GM18868 (cell line): ENCODE results near the gene SLC12A4.
"Not testable (repeated sequence)": the region's sequence is repeated elsewhere in the genome, so short reads cannot be mapped to it uniquely, and the experiment has no call there.

Source experiments
- ATAC-seq: cut with Tn5 transposase; IDR thresholded peaks from one replicate; pipeline ENCODE4 v1.9.1; 2021; ENCODE audit warnings: mild to moderate bottlenecking, moderate library complexity; ENCODE audit not compliant: unreplicated experiment

Gene SLC12A4

DNA sequence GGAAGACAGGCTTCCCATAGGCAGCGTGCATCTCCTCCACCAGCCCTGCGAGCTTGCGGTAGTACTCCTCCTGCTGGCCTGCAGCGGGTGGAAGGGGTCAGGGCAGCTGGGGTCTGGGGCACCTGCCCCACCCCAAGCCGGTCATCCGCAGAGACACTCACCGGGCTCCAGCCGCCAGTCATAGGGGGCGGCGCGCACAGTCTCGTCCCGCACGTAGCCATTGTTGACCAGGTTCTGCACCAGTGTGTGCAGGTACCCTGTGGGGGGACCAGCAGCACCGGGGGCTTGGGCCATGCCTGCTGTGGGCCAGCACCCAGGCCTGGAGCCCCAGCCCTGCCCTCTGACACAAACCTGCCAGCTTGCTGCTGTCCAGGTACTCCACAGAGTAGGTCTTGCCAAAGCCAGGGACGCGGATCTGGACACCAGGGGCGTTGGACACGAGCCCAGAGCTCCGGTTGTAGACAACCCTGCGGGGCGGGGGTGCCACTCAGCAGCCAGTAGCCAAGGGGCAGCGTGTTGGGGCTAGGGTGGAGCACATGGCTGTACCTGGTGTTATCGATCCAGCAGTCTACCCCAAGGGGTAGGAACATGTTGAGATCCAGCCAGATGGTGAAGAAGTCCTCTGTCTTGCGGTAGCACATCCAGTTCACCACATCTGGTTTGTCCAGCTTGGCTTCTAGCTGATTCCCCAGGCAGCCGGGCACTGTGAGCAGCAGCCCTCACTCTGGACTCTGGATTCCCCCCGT is 25.8 kb downstream of the SLC12A4 start:
- ATAC-seq, result no peak

GRCh38 chr16:67942200-67942509 is 26.3 kb downstream of the SLC12A4 start:
- ATAC-seq, result no peak

DNA sequence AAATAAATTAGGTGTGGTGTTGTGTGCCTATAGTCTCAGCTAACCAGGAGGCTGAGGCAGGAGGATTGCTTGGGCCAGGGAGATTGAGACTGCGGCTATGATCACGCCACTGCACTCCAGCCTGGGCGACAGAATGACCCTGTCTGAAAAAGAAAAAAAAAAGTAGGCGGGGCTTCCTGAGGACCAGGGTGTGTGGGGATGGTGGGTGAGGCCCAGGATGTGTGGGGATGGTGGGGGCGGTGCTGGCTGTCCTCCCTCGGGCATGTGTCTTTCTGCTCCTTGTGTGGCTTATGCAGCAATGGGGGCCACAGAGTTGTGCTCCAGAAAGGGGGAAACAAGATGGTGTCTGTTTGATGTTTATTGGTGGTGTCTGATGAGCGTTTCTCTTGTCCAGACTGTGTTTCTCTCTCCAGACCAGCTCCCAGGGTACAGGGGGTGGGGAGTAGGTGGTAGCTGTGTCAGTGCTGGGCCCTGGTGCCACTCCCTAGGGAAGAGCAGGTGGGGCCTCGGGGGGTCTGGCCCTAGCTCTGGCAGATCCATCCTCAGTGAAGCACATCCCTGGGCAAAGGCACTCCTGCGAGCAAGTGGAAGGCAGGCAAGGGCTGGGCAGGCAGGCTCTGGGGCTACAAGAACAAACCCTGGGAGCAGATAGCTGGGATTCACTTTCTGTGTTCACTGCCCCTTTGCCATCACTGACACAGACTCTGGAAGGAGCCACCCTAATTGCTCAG is 26.8 kb downstream of the SLC12A4 start:
- ATAC-seq, result no peak

DNA sequence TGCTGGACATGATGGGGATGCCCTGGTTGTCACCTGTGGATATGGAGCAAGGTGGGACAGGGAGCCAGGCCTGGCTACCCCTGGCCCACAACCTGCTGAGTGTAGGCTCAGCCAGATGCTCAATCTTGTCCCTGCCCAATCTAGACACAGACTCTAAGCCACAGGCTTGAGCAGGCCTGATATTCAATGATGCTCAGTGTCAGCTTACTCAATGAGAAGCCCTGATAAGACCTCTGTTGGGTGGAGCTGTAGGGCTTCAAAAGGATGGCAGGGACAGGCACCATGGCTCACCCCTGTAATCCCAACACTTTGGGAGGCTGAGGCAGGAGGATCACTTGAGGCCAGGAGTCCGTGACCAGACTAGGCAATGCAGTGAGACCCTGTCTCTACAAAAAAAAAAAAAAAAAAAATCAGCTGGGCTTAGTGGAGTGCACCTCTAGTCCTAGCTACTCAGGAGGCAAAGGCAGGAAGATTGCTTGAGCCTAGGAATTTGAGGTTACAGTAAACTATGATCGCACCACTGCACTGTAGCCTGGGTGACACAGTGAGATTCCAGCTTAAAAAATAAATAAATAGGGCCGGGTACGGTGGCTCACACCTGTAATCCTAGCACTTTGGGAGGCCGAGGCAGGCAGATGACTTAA is 27.9 kb downstream of the SLC12A4 start:
- no peak for ATAC-seq

GRCh38 chr16:67939507-67940445 is 28.7 kb downstream of the SLC12A4 start:
- ATAC-seq, result no peak

DNA sequence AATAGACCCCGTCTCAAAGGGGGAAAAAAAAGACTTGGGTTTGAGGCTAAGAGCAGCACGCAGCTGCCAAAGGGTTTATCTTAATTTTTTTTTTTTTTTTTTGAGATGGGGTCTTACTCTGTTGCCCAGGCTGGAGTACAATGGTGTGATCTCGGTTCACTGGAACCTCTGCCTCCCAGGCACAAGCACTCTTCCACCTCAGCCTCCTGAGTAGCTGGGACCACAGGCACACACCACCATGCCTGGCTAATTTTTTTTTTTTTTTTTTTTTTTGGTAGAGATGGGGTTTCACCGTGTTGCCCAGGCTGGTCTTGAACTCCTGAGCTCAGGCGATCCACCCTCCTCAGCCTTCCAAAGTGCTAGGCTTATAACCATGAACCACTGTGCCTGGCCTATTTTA is 30.7 kb downstream of the SLC12A4 start:
- not testable (repeated sequence) for ATAC-seq

- peak; percentile 63 for ATAC-seq
These were observed 31.4 kb downstream of the SLC12A4 start for GRCh38 chr16:67936880-67937605.

- ATAC-seq, result no peak
These were observed 32.1 kb downstream of the SLC12A4 start, which contains the start of gene PSMB10 for GRCh38 chr16:67936124-67936879. PSMB10 (minus strand) TSS chr16:67936850; CDS start chr16:67936749, 101 bp downstream.

DNA sequence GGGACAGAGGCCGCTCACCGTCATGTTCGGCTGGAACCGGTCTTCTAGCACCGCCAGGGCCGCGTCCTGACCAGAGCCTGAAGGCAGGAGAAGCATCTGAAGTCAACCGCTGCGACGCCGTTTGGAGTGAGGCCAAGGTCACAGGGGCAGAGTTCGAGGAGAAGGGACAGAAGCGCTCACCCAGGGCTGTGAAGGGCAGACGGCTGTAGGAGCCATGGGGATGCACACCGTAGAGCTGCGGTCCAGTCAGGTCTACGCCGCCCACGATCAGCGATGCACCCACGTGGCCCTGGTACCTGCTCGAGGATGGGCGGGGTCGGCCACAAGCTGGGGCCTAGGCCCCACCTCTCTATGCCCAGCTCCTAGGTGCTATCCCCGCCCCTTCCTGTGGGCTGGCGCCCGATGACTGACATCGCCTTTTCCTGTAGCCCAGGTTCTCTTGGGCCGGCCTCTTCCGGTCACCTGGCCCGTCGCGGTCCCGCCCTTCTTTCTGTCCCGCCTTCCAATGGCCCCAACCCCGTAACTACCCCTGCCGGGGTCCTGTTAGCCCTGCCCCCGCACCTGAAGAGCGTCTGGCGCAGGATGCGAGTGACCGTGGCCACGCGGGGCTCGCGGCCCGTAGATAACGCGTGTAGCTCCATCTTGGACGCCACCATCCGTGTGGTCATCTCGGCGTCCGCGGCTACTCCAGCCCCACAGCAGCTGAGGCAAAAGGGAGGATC is 32.9 kb downstream of the SLC12A4 start:
- ATAC-seq, result peak; percentile 92

- ATAC-seq, result no peak
These were observed 33.4 kb downstream of the SLC12A4 start for GRCh38 chr16:67935101-67935401.

DNA sequence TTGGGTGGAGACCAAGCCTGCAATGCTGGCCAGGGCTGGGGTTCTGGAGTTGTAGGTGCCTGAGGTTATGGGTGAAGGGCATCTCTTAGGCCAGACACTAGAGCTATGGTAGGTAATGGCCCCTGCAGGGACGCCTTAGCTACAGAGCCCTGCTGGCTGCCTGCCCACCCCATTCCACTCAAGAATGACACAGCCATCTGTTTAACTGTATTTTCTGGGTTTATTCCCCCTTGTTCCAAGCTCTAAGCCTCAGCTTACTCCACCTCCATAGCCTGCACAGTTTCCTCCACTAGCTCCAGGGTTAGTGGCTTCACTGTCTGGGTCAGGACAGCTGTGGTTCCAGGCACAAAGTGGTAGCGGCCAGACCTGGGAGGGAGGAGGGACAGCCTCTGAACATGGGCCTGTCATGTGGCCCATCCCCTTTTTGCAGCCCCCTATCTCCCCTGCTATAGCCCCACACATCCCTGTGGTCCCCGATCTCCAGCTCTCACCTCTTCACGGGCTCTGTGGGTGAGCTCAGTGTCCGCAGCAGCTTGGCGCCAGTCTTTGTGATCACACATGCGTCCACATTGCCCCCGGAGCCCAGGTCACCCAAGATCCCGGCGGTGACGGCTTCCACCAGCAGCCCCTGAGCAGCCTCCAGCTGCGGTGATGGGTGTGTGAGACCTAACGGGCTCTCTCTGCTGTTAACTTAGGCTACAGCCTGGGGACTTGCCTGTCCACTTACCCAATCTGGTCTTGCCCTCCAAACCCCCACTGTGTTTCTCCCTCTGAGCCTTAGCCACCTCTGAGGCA is 33.9 kb downstream of the SLC12A4 start:
- ATAC-seq, result no peak

DNA sequence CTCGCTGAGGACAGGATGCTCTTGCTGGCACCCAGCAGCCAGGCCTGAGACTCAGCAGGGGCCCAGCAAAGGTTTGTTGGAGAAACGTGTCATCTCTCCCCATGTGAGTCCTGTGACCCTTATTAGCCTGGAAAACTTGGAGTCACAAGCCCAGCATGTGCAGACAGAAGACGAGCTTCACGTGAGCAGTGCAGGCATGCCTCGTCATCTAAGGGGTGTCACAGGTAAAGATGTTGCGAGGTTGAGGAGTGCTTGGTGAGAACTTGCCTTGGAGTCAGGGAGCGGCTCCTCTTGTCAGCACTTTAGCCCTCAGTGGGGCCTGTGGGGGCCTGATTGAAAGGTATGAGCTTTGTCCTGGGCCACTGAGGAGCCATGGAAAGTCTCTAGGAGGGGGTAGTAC is 34.6 kb downstream of the SLC12A4 start:
- no peak for ATAC-seq

DNA sequence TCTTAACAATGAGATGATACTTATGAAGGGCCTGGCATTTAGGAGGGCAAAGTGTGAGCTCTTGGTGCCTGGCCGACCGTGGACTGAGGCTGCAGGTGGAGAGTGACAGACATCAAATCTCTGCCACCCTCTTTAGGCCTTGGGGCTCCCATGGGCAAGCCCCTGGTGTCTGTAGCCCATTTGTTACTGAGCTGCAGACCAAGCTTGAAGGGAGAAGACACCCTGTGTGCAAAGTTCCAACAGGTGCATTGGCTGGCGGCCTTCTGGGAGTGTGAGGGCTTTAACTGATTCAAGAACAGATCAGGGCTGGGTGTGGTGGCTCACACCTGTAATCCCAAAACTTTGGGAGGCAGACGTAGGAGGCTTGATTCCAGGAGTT is 36.0 kb downstream of the SLC12A4 start:
- ATAC-seq, result no peak

GRCh38 chr16:67931712-67932461 is 36.5 kb downstream of the SLC12A4 start, which contains the start of gene CTRL:
CTRL (minus strand) TSS chr16:67931862; CDS start chr16:67931852, 10 bp downstream.
- ATAC-seq, result no peak

DNA sequence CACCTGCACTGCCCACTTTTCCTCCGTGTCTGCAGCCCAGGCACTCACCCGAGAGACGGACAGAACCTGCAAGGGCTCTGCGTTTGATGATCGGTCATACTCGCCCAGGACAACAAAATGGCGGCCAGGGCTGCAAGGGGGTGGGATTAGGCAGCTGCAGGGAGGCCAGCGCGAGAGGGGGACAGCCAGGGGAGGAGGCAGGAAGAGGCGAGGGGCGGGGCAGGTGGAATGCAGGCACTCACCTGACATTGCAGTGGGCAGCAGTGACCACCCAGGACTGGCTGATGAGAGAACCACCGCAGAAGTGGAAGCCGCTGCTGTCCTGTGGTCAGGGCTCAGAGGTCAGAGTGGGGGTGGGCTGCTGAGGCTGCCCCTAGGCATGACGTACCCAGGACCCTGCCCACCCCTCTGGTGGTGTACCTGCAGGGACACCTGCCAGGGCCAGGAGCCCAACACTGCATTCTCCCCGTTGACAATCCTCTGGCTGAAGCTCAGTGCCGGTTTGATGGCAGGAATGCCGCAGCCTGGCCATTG is 37.7 kb downstream of the SLC12A4 start:
- ATAC-seq, result no peak

DNA sequence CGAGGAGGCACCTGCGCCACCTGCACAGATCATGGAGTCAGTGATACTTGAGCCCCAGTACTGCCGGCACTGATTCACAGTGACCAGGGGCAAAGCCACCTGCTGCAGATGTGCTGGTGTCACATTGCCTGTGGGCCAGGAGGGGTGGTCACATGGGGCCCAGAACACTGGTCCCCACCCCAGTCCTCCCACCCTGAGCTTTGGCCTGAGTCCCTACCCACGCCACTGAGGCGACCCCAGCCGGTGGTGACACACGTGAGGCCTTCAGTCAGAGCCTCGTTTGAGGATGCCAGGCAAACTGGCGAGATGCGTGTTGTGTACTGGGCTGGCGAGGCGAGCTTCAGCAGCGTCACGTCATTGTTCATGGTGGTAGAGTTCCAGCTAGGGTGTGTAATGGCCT is 38.2 kb downstream of the SLC12A4 start:
- no peak for ATAC-seq
